Ascending aorta (tissue), 2 donors: ENCODE results near the gene ATP6V1G3. TPM values are rescaled to one million over a fixed set of nuclear protein-coding genes. Genes with fewer than 3 reads are reported as not detected.

Source experiments
- DNase-seq, 2 donors: peaks; one replicate each; pipeline ENCODE4 v3.0.0-alpha.2; 2019; ENCODE audit warnings: low spot score in 2 of 2
- H3K27ac ChIP-seq, 2 donors: fragments of 200-600 bp; sonication (generic); one replicate each; pipeline ENCODE4 v1.5.1; 2016 to 2017; ENCODE audit warnings: mild to moderate bottlenecking in 1 of 2
- H3K27me3 ChIP-seq: fragments of 200-600 bp; sonication (generic); one replicate; pipeline ENCODE4 v1.5.1; 2017
- H3K36me3 ChIP-seq, 2 donors: fragments of 200-600 bp; sonication (generic); one replicate each; pipeline ENCODE4 v1.5.1; 2016
- H3K4me1 ChIP-seq, 2 donors: fragments of 200-600 bp; sonication (generic); one replicate each; pipeline ENCODE4 v1.5.1; 2016 to 2017; ENCODE audit warnings: mild to moderate bottlenecking in 1 of 2
- H3K4me3 ChIP-seq, 2 donors: fragments of 200-600 bp; sonication (generic); one replicate each; pipeline ENCODE4 v1.5.1; 2016 to 2017; ENCODE audit warnings: mild to moderate bottlenecking in 1 of 2
- H3K9me3 ChIP-seq, 2 donors: fragments of 200-600 bp; sonication (generic); one replicate each; pipeline ENCODE4 v1.5.1; 2016
- intact Hi-C: fragments of 100-400 bp; cut with DNase I; formaldehyde crosslinking; loops from one replicate; pipeline ENCODE4 v1.15.1; 2023
- total RNA-seq: library from RNA; depleted of rRNA; stranded (reverse); fragments of >200 nt; gene quantifications from one replicate; pipeline ENCODE4 v1.1.0, GENCODE V29; 2016
- TF ChIP-seq, protein P1 (sequence below), 3 experiments: fragments of 200-600 bp in 2 of 3; fragments of 450-650 bp in 1 of 3; sonication (generic) in 2 of 3; IDR thresholded peaks; one replicate each; pipeline ENCODE4 v1.5.1; 2016 to 2019; ENCODE audit warnings: antibody characterized with exemption in 3 of 3, mild to moderate bottlenecking in 1 of 3, moderate library complexity in 1 of 3

ATP6V1G3 gene
- total RNA-seq, 1 donor from 2014 or later, result not detected

DNA sequence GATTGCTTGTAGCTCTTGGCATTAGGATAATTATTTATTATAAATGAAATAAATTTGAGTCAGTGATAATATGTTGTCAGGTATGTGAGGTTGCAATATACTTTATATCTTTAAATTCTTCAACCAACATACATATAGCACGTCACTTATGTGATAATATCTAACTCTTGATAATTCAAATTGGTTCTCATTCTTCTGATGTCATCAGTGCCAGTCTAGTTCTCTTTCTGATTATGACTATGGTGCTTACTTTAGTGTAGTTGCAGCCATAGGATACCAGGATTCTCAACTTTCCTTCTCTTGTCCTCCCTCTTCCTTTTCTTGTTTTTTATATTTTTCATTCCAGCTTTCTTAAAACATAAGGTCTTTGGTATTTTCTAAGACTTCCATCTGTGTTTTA lies 34.8 kb upstream of the ATP6V1G3 start:
- intact Hi-C loops, result no loop called here

DNA sequence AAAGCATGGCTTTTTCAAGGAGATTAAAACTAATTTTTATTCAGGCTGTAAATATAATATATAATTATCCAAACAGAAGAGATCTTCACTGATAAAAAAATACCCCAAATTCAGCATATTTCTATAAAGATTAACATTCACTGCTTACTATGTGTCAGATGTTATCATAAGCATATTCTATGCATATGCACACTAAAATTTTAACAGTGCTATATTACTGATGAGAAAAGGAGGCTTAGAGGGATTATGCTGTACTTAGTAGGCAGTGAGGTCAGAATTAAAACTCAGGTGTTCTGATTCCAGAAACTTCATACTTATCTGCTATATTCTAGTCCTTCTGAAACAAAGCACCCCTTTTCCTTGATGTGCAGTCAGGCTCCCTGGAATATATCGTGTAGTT lies 33.8 kb upstream of the ATP6V1G3 start:
- Histone ChIP-seq H3K27ac (no peak overlapping the region), H3K36me3 (no peaks in the 10 kb centered on the region), H3K4me3 (no peak overlapping the region), H3K27me3 (no peaks in the 10 kb centered on the region), H3K4me1 (no peaks in the 10 kb centered on the region), H3K9me3 (no peaks in the 10 kb centered on the region)
- intact Hi-C loops, result no loop called here
- DNase-seq, result no peak
- TF ChIP-seq, protein P1, sequence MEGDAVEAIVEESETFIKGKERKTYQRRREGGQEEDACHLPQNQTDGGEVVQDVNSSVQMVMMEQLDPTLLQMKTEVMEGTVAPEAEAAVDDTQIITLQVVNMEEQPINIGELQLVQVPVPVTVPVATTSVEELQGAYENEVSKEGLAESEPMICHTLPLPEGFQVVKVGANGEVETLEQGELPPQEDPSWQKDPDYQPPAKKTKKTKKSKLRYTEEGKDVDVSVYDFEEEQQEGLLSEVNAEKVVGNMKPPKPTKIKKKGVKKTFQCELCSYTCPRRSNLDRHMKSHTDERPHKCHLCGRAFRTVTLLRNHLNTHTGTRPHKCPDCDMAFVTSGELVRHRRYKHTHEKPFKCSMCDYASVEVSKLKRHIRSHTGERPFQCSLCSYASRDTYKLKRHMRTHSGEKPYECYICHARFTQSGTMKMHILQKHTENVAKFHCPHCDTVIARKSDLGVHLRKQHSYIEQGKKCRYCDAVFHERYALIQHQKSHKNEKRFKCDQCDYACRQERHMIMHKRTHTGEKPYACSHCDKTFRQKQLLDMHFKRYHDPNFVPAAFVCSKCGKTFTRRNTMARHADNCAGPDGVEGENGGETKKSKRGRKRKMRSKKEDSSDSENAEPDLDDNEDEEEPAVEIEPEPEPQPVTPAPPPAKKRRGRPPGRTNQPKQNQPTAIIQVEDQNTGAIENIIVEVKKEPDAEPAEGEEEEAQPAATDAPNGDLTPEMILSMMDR (IDR thresholded peaks at IDR 0.05), result no peak

More for the DNA sequence above, 34.8 kb upstream of the ATP6V1G3 start:
- TF ChIP-seq, protein P1 (IDR thresholded peaks at IDR 0.05), result no peak
- no peak overlapping the region for H3K27ac ChIP-seq
- no peaks in the 10 kb centered on the region for H3K4me1 ChIP-seq
- no peaks in the 10 kb centered on the region for H3K36me3 ChIP-seq
- DNase-seq, result no peak
- H3K4me3 ChIP-seq, result no peak overlapping the region
- H3K9me3 ChIP-seq, result no peaks in the 10 kb centered on the region
- no peaks in the 10 kb centered on the region for H3K27me3 ChIP-seq

DNA sequence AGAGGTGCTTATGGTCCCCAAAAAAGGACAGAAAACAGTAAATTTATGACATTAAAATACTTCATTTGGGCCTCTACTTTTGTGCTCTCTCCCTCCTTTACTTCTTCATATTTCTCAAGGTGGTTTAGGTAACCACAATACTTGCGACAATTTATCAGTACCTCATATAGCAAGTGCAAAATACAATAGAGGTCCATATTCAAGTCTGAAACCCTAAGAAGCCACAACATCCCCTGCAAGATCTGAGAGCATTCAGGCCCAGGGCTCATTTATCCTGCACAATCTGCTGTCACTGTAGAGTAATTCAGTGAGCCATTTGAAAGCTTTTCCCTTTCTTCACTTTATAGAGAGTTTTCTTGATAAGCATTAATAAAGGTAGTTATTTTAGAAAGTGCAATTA lies 24.2 kb upstream of the ATP6V1G3 start:
- Histone ChIP-seq H3K4me1 (no peaks in the 10 kb centered on the region), H3K36me3 (no peaks in the 10 kb centered on the region), H3K4me3 (no peak overlapping the region), H3K9me3 (no peaks in the 10 kb centered on the region), H3K27ac (no peak overlapping the region), H3K27me3 (no peaks in the 10 kb centered on the region)
- intact Hi-C loops, result no loop called here
- TF ChIP-seq, protein P1 (IDR thresholded peaks at IDR 0.05), result no peak
- no peak for DNase-seq

DNA sequence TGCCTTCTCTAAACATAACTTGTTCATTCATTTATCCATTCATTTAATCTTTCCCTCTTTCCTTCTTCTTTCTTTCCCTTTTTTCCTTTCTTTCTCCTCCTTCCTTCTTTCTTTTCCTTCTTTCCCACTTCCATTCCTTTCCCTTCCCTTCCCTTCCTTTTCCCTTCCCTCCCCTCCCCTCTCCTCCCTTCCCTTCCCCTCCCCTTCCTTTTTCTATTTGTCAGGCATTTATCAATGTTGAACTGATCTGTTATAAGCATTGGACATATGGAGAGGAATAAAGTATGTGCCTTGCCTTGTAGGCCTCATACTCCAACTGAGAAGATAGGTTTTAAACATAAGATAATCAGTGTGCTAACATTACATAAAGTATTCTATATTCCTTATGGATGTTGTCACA lies 23.7 kb upstream of the ATP6V1G3 start:
- DNase-seq, result no peak
- Histone ChIP-seq H3K4me3 (no peak overlapping the region), H3K4me1 (no peaks in the 10 kb centered on the region), H3K27me3 (no peaks in the 10 kb centered on the region), H3K9me3 (no peaks in the 10 kb centered on the region), H3K36me3 (no peaks in the 10 kb centered on the region), H3K27ac (no peak overlapping the region)
- TF ChIP-seq, protein P1 (IDR thresholded peaks at IDR 0.05), result no peak
- intact Hi-C loops, result no loop called here

DNA sequence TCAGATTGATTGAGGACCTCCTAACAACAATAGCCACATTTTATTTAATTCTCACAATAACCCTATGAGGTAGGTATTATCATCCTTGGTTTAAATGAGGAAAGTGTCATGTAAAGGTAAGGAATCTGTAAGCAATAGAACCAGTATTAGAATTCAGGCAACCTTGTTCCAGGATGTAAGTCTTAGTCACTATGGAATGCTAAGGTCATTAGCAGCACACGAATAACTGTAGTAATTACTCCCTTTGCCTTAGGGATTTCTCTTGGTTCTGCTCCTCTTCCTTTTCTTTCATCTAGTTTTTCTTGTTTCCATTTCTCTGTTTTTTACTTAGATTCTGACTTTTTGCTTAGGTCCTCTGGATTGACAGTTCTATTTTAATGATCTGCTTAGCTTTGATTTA lies 23.1 kb upstream of the ATP6V1G3 start:
- H3K4me3 ChIP-seq, result no peak overlapping the region
- H3K27me3 ChIP-seq, result no peaks in the 10 kb centered on the region
- no peak for DNase-seq
- TF ChIP-seq, protein P1 (IDR thresholded peaks at IDR 0.05), result no peak
- H3K36me3 ChIP-seq, result no peaks in the 10 kb centered on the region
- intact Hi-C loops, result no loop called here
- no peak overlapping the region for H3K27ac ChIP-seq
- no peaks in the 10 kb centered on the region for H3K4me1 ChIP-seq
- no peaks in the 10 kb centered on the region for H3K9me3 ChIP-seq

DNA sequence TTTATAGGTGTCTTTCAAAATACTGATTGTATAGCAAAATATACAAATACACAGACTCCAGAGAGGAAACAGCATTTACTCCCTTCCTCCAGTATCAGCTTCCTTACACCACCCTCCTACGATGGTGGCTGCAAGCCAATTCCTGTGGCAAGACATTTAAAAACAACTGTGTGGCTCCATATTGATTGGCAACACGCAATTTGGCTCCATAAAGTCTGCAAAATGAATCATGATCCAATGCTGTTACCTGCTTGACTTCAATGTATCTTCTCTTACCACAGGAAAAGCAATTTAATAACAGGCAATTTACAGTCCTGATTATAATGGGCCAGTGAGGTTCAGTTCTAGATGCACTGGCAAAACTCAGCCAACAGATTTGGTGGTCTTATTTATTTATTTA lies 19.7 kb upstream of the ATP6V1G3 start:
- no peaks in the 10 kb centered on the region for H3K9me3 ChIP-seq
- H3K27me3 ChIP-seq, result no peaks in the 10 kb centered on the region
- TF ChIP-seq, protein P1 (IDR thresholded peaks at IDR 0.05), result no peak
- no peaks in the 10 kb centered on the region for H3K36me3 ChIP-seq
- H3K27ac ChIP-seq, result no peak overlapping the region
- H3K4me1 ChIP-seq, result no peaks in the 10 kb centered on the region
- no peak for DNase-seq
- H3K4me3 ChIP-seq, result no peak overlapping the region
- intact Hi-C loops, result no loop called here
